ENCODE results near the gene YIPF1.
A peak's percentile ranks its signal among the peaks of the same experiment; 100 is the strongest.
"Not testable (repeated sequence)": the region's sequence is repeated elsewhere in the genome, so short reads cannot be mapped to it uniquely, and the experiment has no call there.

Gene YIPF1

DNA sequence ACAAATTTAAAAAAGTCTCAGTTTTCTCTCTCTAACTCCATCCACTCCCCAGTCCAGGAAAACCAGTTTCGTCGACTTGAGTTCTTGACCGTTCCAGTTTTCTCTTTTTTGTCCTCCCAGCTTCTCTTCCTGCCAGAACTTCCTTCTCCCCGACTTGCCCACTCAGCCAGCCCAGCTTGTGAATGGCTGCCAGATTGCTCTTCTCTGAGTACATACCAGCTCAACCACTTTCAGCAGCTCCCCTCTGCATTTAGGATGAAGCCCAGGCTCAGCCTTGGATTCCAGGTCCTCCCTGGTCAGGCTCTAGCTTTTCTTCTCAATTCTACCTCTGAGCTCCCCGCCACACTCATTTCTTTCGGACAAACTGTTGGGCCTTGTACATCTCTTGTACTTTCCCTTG, 5.8 kb upstream of the YIPF1 start:
- DNase-seq (ENCODE audit: low read depth, low spot score) = no peak

DNA sequence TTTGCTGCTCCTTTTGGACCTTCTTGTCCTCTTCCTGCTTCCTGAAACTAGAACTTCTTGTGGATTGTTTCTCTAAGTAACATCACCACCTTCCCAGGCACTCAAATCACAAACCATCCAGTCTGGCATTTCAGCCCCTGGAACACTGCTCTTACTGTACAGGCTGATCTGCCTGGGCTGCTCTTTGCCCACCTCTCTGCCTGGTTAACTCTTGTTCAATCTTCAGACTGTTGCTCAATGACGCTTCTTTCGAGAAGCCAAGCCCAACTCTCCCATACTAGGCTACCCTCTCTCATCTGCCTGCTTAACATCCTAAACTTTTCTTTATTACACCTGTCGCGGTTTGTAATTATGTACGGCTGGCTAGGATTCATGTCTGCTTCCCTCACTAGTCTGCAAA, 5.0 kb upstream of the YIPF1 start:
- no peak for DNase-seq (ENCODE audit: low read depth, low spot score)

DNA sequence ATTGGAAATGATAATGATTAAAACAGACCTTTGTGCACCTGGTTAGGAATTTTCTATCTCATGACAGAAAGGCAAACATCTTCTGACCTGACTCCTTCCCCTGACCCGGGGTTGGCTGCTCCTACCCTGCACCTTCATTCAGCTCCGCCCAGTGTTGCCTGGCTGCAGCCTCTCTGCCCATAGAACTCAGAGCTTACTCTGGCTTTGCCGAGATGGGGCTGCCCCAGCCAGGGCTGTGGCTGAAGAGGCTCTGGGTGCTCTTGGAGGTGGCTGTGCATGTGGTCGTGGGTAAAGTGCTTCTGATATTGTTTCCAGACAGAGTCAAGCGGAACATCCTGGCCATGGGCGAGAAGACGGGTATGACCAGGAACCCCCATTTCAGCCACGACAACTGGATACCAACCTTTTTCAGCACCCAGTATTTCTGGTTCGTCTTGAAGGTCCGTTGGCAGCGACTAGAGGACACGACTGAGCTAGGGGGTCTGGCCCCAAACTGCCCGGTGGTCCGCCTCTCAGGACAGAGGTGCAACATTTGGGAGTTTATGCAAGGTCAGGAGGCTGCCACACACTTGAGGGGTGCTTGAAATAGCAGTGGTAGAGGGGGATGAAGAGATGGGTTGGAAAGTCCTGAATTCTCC, 4.5 kb upstream of the YIPF1 start, which contains the start of gene DIO1:
DIO1 (plus strand) TSS at position 189 of the 638 bp plus-strand sequence; CDS start at position 213, 24 bp downstream.
- DNase-seq (ENCODE audit: low read depth, low spot score) = no peak

DNA sequence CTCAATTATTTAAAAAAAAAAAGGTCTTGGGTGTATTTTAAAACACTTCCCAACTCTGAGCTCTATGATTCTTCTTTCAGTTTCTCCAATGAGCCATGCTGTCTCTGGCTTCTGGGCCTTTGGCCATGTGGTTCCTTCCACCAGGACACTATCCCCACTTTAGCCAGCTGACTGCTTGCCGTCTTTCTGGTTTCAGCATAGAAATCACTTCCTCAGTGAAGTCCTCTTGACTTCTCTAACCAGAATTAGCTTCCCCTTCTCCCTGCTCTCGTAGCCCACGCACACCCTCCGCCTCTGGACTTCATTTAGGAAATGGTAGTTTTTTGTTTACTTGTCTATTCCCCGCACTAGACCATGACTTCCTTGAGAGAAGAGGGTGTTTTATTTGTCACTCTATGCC, 3.3 kb upstream of the YIPF1 start:
- peak; percentile 60 for DNase-seq (ENCODE audit: low read depth, low spot score)

DNA sequence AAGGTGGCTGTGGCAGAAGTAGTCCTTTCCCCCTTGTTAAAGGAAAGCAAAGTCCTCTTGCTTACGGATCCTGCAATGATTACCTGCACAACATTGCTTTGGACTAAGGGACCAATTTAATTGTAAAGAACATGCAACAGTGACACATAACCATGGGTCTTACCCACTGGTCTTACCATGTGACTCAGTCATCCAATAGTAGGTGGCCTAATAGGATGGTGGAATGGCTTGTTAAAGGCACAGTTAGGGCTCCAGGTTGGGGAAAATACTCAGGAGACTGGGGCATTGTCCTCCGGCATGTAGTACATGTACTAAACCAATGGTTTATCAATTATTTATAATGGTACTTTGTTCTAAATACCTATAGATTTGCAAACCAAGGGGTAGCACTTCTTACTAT, 2.1 kb upstream of the YIPF1 start:
- no peak for DNase-seq (ENCODE audit: low read depth, low spot score)

DNA sequence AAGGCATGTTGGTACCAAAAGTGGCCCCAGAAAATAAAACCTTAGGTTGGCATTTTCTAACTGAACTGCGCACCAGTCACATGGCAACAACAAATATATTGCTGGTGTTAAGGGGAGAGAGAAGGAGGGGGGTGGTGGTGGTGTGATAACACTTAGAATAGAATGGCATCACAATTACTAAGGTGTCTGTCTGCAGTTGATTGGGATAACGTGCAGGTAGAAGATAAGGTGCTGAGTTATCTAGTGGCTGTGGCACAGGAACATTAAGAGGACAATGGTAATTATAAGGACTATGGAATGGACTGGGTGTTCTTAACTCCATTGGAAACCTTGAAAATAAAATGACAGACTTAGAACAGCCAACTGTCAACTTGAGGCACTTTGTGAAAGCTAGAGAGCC, 1.4 kb upstream of the YIPF1 start:
- no peak for DNase-seq (ENCODE audit: low read depth, low spot score)

DNA sequence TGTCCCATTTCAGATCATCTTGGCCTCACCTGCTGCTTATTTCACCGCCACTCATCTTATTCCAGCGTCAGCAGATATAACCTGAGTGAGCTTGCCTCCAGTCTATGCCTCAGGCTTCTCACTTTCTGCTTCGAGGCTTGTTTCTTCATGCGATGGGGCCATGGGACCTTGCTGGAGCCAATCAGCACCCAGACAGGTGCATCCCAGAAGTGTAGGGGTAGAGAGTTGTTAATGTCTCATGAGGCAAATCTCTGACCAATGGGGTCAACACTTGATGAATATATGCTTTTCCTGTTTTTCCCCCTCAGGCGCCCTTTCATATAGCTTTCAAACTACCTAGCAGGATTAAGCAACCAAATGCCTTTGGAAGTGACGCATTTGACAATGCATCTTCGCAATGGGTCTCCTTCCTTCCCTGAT, 935 bp upstream of the YIPF1 start:
- DNase-seq (ENCODE audit: low read depth, low spot score) = no peak

DNA sequence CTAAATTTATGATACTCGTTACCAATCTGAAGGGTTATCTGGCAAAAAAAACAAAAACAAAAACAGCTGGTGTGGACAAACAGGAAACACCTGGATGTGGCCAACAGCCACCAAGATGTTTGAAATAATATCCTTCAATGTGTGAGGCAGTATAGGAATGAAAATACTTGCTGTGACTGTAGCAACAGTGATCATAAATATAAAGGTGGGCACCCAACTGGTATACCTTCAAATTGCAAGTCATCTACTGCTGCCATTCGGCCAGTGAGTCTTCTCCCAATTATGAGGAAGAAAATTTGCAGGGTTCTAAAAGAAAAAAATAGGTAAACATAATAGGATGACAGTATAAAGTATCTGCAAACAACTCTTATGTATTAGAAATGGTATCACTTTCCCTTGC, 916 bp downstream of the YIPF1 start:
- no peak for DNase-seq (ENCODE audit: low read depth, low spot score)

DNA sequence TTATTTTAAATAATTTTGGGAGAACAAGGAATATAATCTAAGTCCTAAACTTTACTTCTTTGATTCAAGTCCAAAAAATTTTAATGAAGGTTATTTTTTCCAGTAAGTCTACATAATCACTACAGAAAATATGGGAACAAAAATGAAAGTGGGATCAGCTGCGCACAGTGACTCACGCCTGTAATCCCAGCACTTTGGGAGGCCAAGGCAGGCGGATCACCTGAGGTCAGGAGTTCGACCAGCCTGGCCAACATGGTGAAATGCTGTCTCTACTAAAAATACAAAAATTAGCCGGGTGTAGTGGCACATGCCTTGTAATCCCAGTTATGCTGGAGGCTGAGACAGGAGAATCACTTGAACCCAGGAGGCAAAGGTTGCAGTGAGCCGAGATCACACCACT, 6.0 kb downstream of the YIPF1 start:
- not testable (repeated sequence) for DNase-seq (ENCODE audit: low read depth, low spot score)

DNA sequence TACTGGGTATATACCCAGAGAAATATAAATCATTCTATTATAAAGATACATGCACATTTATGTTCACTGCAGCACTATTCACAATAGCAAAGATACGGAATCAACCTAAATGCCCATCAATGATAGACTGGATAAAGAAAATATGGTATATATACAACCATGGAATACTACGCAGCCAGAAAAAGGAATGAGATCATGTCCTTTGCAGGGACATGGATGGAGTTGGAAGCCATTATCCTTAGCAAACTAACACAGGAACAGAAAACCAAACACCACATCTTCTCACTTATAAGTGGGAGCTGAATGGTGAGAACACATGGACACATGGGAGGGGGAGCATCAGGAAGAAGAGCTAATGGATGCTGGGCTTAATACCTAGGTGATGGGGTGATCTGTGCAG, 7.7 kb downstream of the YIPF1 start:
- not testable (repeated sequence) for DNase-seq (ENCODE audit: low read depth, low spot score)

DNA sequence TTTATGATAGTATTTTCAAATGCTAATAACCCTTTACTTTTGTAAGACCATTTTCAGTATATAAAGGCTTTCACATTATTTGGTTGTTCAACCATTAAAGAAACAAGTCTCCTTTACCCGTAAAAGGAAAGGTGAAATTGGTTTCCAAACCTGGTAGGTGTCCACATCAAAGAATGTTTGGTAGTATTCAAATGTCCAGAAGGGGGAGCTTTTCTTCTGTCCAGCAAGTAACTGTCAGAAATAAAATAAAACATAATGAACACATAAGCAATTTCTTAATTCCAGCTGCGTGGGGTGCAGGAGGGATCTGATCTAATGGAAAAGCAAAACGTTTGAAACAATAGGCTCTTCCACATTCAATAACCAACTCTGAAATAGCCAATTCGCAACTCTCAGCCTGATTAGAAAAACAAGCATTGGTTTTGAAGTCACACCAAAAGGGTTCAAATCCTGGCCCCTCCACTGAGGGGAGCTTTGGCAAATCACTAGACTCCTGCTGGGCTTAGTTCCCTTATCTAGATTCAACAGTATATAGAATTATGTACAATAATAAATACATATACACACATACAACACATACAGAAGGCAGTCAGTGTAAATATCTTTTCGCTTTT, 11.0 kb downstream of the YIPF1 start:
- peak; percentile 68 for DNase-seq (ENCODE audit: low read depth, low spot score)

DNA sequence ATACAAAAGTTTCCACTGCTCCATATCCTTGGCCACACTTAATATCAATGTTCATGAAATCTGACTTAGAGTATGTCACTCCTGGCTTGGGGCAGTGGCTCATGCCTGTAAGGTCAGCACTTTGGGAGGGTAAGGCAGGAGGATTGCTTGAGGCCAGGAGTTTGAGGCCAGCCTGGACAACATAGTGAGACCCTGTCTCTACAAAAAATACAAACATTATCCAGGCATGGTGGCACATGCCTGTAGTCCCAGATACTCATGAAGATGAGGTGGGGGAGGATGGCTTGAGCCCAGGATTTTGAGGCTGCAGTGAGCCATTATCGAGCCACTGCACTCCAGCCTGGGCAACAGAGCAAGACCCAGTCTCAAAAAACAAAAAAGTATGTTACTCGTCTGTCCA, 14.4 kb downstream of the YIPF1 start:
- not testable (repeated sequence) for DNase-seq (ENCODE audit: low read depth, low spot score)

DNA sequence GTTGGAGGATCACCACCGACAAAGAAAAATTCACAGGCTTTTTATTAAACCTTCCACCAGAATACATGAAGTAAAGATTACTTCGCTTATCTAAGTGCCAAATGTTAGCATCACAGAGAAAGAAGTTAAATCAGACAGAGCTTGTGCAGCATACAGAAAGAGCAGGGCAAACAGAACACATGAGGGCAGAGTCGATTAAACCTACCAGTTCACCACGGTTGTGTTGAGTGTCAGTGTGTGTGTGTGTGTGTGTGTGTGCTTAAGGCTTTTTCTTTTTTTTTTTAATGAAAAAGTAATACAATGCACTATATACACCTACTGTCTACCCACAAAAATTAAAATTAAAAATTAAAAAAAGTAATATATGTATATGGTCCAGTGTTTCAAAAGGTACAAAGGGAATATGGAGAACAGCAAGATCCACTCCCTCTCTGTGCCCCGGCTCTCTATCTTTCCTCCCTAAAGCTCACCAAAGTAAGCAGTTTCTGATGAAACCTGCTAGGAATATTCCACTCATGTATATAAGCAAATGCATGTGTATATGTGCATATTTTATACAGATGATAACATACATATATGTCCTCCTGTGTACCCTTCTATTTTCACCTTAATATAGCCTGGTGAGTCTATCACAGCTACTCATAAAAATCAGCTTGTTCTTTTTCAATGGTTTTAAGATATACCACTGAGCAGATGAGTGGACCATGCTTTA, 17.7 kb downstream of the YIPF1 start:
- DNase-seq (ENCODE audit: low read depth, low spot score) = peak; percentile 29

DNA sequence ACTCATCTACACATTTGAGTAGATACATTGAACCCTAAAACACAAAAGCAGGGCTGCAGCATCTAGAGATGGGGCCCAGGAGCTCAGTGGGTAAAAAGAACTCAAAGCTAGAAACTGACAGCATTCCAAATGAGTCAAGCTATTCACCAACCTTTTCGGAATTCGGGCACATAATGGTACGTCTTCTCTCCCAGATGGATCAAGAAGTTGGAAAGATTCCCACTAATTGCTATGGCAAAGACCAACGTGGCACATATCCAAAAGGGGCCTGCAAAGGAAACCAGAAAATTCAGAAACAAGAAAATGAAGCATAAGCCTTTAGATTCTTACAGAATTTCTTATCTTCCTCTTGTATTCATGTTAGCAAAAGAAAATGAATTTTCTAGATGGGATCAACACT, 18.4 kb downstream of the YIPF1 start:
- DNase-seq (ENCODE audit: low read depth, low spot score) = peak; percentile 73

DNA sequence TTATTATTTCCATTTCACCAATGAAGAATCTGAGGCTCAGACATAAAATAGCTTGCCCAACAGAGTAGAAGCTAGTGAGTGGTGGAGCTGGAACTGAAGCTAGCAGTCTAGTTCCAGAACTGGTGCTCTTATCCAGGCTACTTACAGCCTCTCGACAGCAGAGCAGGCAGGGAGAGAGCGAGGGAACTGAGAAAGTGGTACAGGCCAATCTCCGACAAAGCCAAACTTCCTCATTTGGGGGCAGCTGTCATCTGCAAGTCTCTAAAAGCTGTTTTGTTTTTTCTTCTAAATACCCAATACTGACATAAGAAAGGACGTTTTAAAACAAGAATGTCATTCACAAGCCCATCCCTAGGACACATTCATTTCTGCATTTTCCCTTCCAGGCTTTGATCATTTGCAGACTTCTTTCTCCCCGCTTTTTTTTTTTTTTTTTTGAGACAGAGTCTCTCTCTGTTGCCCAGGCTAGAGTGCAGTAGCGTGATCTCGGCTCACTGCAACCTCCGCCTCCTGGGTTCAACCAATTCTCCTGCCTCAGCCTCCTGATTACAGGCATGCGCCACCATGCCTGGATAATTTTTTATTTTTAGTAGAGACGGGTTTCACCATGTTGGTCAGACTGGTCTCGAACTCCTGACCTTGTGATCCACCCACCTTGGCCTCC, 20.0 kb downstream of the YIPF1 start:
- no peak for DNase-seq (ENCODE audit: low read depth, low spot score)

DNA sequence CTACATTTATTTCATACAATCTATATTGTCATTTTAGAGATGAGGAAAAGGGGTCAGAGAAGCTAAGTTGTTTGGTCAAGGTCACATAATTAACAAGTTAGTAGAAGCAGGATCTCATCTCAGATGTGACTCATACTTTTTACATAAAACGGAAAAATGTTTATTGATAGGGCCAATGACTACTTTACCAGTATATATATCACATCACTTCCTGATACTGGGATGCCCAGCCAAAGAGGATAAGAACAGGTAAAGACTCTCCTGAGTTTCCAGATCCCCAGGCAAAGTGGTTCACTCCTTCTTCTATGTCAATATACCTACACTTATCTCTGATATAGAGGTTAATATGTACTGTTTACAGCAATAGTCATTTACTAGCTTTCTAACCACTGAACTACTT, 21.0 kb downstream of the YIPF1 start:
- no peak for DNase-seq (ENCODE audit: low read depth, low spot score)

DNA sequence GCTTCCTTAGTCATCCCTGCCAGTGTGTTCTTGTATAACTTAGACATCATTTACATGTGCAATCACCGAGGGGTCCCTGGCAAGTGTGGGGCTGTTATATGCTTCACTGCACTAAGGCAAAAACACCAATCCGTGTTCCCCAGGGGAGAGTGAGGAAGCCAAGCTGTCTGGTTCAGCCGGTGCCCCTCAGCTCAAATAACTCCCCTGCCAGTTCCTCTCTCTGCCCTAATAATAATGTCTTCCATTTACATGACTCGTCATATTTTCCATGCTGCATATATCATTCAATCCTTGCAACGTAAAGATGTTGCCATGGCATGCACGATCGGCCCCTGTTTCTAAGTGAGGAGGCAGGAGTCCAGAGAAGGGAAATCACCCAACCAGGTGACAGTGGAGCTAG, 27.1 kb downstream of the YIPF1 start:
- no peak for DNase-seq (ENCODE audit: low read depth, low spot score)

DNA sequence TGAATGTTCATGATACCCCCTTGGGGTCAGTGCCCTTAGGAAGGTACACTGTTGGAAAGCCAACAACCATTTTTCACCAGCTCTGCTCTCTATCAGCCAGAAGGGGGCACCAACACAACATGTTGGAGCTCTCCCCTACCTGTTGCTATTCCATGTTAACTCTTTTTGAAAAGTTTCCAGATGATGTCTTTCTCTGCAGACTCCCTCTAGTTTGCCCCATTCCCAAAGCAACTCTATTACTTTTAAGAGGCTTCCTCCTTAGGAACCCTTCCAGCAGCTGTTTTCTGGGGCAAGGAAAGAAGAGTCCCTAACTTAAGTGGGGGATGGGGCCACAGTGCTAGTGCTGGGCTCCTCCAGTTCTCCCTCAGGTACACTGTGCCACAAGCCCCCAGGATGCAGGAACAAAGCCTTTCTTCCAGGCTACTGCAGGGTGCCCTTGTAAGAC, 28.6 kb downstream of the YIPF1 start:
- DNase-seq (ENCODE audit: low read depth, low spot score) = peak; percentile 77

DNA sequence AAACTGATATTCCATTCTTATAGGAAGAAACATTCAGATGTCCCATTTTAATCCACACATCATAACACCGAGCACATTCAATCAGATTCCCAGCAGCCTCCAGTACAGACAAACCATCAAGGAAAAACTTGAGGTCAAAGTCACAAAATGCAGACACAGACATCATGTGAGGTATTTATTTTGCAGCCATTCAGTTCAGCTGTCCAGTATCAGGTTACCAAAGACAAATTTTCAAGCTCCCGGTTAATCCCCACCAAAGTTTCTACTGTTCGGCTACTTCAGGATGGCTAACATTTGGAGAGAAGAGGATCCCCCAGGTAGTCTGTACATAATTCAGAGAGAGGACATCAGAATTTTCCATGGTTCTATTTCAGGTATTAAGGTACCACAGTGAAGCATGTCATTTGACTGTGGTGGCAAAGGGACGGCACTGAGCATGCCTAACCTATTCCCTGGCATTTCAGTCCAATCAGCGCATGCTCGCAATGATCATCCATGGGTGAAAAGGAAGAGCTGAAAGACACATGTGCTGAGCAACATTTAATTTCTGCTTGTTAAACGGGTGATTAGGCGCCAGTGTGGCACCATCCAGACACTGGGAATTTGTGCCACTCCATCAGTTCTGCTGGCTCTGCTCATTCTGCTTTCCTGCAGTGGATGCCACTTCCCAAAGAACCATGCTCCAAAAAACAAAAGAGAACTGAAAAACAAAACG, 37.9 kb downstream of the YIPF1 start:
- DNase-seq (ENCODE audit: low read depth, low spot score) = no peak

DNA sequence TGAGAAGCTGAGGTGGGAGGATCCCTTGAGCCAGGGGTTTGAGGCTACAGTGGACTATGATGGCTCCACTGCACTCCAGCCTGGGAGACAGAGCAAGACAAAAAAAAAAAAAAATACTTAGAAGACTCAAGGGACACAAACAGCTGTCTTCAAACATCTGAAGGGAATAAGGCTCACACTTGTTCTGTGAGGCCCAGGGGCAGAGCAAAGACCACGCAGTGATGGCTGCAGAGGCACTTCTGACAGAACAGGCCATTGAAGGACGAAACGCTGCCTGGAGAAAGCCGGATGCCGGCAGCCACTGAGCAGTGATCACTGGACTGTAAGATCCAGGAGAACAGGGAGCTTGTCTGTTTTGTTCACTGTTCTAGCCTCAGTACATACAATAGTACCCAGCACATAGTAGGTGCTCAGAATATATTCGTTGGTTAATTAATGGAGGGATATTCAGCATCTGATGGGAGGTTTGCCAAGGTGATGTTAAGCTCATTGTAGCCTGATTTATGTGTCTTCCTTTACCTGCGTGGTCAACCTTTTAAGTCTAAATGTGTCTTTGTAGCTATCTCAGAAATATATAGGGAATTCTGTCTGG, 39.4 kb downstream of the YIPF1 start:
- no peak for DNase-seq (ENCODE audit: low read depth, low spot score)

DNA sequence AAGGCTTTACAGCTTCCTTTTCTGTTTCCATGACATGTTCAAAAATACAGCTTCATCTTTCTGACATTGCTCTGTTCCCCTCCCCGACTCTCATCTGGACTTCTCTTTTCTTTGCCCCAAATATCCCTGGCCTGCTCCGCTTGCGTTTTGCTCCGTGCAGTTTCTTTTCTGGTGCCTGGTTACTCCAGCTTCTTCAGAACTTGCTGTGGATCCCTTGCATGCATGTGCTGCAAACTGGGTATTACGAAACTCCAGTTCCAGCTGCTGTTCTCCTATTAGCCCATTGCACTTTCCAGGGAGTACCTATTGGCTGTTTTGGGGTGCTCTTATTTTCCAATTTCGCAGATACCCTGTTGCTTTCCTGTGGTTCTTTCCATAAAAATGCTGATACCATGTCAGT, 41.6 kb downstream of the YIPF1 start:
- no peak for DNase-seq (ENCODE audit: low read depth, low spot score)
